Kidney tubule cell (primary cell): ENCODE data around the gene EIF1.
A peak's percentile ranks its signal among the peaks of the same experiment; 100 is the strongest.
"Not testable (repeated sequence)": the region's sequence is repeated elsewhere in the genome, so short reads cannot be mapped to it uniquely, and the experiment has no call there.

Experiments
- DNase-seq: peaks from one replicate; pipeline ENCODE4 v3.0.0-alpha.2; 2018; ENCODE audit warnings: low spot score

EIF1 gene

DNA sequence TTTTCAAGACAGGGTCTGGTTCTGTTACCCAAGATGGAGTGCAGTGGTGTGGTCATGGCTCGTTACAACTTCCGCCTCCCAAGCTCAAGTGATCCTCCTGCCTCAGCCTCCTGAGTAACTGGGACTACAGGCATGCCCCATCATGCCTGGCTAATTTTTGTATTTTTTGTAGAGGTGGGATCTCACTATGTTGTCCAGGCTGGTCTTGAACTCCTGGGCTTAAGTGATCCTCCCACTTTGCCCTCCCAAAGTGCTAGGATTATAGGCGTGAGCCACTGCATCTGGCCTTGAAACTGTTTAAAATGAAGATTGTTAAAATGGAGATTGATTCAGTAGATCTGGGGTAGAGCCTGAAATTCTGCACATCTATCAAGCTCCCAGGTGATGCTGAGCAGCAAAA, 12.2 kb downstream of the EIF1 start:
- DNase-seq, result not testable (repeated sequence)

DNA sequence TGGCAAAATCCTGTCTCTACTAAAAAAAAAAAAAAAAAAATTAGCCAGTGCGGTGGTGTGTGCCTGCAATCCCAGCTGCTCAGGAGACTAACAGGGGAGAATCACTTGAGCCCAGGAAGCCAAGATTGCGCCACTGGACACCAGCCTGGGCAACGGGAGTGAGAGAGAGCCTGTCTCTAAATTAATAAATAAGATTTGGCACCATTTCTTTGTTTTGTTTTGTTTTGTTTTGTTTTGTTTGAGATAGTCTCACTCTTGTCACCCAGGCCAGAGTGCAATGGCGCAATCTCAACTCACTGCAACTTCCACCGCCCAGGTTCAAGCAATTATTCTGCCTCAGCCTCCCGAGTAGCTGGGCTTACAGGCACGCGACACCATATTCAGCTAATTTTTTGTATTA, 14.0 kb downstream of the EIF1 start:
- DNase-seq, result no peak

DNA sequence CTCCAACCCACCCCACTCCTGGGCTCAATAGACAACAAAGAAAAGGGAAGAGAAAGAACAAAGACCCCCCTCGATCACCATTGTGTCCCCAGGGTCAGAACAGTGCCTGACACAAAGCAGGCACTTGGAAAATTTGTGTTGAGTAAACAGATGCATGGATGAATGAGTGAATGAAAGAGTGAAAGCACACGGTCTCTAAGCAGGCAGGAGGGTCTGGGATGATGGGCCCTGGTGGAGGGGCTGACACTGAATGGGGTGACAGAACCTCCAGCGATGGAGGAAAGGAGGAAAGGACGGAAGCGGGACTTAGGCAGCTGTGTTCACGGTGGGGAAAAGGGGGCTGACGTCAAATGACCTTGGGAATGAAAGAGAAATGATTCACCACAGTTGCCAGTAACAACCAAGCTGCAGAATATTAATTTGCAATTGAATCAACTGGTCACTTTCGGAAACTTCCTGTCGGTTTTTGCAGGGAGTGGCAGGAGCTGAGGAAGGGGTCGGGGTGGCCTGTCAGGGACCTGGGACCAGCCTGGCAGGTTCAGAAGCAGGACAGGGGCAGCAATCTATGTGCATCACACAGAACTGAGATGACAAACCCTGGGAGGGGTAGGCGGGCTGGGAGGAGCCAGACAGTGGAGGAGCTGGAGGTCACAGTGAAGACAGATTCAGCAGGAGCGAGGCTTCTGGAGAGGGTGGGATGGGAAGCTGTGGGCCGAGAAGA, 16.7 kb downstream of the EIF1 start:
- DNase-seq, result peak; percentile 30

DNA sequence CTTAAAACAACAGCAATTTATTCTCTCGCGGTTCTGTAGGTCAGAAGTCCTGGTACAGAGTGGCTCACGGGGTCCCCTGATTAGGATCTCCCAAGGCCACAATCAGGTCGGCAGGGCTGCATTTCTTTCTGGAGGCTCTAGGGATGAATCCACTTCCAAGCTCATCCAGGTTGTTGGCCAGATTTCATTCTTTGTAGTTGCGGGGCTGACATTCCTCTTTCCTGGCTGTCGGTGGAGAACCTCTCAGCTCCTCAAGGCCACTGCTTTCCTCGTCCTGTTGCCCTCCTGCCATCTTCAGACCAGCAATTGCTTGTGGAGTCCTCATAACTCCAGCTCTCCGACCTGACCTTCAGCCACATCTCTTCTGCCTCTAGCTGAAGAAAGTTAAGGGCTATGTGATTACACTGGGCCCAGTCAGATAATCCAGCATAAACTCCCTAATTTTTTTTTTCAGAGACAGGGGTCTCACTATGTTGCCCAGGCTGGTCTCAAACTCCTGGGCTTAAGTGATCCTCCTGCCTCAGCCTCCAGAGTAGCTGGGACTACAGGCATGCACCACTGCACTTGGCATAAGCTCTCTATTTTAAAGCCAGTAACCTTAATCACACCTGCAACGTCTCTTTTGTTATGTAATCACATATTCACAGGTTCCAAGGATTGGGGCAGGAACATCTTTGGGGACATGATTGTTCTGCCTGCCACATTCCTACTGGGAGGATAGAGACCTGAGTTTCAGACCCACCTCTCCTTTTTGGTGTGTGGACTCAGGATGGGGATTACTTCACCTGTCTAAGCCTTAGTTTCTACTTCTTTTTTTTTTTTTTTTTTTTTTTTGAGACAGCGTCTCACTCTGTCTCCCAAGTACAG, 19.4 kb downstream of the EIF1 start:
- no peak for DNase-seq

DNA sequence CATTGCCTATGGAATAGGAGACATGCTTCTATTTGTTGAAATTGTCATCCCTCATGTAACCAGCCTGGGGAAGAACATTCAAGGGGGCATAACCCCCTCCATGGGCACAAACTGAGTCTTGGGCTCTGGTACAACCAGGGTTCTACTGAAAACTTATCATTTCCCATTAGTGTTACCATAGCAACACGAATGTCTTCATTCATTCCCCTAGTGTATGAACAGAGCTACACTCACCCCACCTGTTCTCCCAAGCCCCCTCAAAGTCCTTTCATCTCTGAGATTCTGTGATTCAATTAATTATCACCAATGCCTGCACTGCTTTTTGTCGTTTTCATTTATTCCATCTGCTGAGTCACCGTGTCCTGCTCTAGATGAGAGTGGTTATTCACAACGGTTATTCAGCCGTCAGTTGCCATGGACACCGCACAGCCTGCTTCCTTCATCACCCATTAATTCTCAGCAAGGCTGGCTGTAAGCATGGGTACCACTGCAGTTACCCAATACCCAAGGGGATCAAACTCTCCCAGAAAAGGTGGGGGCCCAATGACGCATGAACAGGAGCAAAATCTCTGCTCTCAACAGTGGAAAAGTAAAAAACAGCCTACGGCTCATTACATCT, 21.9 kb downstream of the EIF1 start:
- DNase-seq, result peak; percentile 82

DNA sequence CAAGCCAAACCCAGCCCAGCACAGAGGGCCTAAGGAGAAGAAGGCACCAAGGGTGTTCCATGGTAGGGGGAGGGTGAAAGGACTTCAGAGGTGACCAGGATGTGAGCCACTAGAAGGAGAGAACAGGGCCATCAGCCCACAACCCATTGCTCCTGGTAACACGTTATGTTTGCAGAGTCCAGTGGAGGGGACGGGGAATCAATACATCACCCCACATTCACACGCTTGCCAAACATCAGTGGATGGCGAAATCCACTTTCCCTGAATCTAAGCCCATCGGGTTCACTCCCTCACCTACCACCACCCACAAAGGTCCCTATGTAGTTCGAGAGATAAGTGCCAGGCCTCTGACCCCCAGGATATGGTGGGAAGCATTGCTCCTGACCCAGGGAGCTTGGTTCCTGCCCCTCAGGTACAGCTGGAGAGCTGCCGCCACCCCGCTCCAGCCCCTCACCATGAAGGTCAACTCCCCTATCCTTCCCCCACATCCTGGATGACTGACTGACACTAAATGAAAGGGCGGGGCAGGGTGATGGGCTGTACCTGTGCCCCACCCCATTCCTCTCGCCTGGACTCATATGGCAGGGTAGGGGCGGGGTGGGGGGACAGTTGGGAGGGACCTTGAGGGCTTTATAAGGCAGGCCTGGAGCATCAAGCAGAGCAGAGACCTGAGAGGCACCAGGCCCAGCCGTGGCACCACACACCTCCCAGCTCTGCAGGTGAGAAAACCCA, 23.1 kb downstream of the EIF1 start, which contains the start of gene GAST:
TSS of gene GAST (plus strand) at position 663 of the 732 bp plus-strand sequence. CDS start 3,106 bp downstream, outside the sequence.
- no peak for DNase-seq

DNA sequence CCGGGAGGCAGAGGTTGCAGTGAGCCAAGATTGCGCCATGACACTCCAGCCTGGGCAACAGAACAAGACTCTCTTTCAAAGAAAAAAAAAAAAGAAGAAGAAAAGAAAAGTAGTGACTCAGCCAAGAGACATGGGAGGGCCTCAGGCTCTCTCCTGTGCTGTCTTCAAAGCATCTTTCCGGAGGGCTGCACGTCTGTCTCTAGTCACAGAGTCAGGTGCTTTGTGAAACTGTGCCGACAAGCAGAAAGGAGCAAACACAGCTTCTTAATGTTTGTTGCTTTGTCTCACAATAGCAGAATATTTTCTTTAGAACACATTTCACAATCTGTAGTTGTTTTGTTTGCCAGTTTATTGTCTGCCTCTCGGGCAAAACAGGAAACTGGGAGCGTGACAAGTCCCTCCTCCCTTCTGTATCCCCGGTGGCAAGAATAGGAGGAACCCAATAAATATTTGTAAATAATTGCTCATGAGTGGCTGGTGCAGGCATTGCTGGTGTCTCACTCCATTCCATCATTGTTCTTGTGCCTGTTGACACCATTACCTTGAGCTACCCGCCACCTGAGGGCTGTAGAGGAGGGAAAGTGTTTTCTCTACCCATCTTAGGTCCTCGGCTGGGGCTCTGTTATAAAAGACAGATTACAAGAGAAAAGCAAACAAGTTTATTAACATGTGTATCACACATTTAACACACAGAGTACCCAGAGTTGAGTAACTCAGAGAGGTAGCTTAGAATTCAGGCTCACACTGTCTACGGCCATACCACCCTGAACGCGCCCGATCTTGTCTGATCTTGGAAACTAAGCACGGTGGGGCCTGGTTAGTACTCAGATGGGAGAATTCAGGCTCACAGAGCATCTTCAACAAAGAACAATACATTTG, 29.0 kb downstream of the EIF1 start:
- peak; percentile 39 for DNase-seq

DNA sequence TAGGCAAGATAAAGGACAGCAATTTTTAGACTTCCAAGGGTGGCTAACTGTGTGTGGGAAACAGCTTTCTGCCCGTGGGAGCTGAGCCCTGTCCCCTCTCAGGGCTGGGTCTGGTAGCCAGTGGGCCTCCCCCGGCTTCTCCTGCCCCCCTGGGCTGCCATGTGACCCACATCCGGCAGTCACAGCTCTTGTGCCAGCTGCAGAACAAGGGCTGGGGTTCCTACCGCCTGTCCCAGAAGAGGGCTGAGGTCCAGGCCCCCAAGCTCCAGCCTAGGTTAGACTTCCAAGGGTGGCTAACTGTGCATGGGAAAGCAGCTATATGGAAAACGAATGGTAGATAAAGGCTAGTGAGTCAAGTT, 29.6 kb downstream of the EIF1 start:
- DNase-seq, result no peak

DNA sequence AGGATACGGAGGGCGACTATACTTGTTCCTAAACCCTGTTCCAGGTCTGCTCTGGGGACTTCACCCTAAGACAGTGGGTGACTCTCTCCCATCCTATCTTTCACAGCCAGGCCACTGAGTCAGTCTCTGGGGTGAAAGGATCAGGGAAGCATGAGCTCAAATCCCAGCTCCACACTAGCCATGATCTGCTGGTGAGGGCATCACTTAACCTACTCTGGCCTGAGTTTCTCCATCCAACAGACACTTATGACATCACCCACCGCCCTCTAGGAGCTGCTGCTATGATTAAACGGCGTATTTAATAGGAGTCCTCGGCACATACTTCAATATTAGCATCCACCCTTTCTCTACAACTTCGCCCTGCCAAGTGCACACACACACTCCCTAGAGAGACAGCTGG, 33.5 kb downstream of the EIF1 start:
- no peak for DNase-seq

DNA sequence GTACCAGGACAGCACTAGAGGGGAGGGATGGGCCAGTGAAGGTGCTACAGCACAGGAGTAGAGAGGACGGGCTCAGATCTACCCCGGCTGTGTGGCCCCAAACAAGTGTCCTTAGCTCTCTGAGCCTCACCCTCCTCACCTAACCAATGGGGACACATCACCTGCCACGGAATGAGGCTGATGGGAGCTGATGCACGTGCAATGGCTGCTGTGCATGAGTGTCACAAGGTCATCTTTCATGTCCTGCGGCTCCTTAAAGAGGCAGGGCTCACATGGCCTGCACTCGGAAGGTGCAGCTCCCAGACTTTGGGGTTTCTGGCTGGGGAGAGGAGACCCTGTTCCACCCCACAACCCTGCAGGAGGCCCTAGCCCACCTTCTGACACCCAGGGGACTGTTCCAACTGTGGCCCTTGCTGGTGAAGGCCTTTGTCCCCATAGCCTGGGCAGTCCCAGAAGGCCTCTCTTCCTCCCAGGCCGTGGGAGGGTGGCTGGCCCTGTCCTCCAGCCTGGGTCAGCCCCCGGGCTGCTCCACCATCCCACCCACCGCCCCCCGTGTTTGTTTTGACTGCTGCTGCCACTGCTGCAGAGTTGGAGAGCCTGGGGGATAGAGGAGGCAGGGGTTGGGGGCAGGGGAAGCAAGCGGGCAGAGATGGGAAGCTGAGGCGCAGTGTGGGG, 35.3 kb downstream of the EIF1 start:
- DNase-seq, result no peak

DNA sequence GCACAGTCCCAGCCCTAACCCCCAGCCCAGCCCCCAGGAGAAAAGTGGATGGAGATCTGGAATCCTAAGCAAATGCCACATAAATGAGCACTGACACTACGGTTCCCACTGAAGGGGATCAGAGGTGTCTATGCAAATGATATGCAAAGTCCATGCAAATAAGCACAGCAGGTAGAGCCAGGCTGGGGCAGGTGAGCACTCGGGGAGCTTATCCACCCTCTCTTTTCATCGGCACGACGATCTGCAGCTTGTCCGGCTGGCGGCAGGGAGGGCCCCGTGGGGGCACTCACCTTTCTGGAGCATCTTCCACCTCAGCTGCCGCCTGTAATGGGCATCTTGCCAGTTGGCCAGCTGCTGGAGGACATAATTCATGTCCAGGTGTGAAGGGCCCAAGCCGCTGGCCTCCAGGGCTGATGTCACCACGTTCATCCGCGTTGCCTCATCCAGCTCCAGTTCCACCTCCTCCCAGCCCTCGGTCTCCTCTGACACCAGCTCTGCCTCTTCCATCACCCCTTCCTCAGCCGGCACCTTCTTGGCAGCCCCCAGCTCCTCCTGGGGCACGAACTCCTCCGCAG, 35.9 kb downstream of the EIF1 start:
- no peak for DNase-seq

DNA sequence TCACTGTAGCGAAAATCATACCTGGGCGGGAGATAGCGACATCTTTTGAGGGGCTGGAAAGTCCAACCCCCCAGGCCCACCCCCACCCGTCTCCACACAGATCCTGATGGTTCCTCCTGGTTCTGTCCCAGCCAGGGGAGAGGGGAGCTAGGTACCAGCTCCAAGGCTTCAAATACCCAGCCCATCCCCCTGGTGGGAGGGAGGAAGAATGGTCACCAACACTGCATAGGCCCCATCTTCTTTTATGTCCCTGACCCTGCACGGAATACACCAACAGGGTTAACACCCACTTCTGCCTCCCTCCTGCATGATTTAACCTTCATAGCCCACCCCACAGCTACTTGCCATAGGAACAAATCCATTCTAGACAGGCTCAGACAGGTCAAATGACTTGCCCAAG, 36.4 kb downstream of the EIF1 start:
- DNase-seq, result no peak

DNA sequence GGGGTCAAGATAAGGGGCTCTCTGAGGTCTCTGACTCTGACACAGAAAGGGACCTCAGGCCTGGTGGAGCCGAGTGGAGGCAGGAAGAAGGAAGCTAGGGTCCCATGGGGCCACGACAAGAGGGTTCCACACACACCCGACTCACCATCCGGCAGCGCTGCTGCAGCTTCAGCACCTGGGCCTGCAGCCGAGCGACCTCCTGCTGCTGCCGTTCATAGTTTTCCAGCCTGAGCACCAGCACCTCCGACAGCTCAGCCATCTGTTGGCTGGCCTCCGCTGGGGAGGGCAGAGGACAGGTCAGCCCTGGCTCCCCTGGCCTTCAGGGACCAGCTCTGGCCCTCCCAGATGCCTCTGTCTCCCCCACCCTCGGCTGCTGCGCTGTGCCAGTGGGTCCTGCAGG, 39.4 kb downstream of the EIF1 start:
- no peak for DNase-seq

DNA sequence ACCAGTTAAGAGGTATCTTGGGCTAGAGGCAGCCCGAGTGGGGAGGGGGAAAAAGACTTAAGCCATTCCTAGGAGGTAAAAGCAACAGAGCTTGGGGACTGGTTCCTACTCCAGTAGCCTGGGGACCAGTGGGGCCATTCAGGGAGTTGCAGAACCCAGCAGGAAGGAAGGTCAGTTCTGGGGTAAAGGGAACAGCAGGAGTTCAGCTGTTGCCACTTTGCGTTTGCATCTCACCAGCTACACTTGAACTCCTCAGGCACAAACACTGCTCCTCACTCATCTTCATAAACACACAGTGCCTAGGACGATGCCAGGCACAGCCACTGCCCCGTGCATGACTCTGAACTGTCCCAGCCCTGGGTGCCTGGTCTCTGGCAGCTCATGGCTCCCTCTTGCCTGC, 41.8 kb downstream of the EIF1 start:
- no peak for DNase-seq

DNA sequence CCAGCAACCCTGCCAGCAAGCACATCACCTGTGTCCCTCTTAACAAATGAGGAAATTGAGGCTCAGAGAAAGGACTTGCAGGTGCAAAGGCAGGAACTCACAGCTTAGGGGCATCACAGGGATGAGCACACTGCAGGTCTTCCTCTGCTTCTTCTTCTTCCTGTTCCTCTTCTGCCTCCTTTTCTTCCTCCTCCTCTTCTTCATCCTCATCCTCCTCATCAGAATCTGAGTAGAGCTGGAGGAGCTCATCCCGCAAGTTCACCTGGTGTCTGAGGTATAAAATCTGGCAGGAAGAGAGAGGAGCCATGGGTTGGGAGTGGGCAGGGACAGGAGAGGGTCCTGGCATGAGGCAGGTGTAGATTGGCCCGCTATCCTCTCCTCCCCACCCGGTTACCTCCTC, 43.2 kb downstream of the EIF1 start:
- DNase-seq, result no peak

DNA sequence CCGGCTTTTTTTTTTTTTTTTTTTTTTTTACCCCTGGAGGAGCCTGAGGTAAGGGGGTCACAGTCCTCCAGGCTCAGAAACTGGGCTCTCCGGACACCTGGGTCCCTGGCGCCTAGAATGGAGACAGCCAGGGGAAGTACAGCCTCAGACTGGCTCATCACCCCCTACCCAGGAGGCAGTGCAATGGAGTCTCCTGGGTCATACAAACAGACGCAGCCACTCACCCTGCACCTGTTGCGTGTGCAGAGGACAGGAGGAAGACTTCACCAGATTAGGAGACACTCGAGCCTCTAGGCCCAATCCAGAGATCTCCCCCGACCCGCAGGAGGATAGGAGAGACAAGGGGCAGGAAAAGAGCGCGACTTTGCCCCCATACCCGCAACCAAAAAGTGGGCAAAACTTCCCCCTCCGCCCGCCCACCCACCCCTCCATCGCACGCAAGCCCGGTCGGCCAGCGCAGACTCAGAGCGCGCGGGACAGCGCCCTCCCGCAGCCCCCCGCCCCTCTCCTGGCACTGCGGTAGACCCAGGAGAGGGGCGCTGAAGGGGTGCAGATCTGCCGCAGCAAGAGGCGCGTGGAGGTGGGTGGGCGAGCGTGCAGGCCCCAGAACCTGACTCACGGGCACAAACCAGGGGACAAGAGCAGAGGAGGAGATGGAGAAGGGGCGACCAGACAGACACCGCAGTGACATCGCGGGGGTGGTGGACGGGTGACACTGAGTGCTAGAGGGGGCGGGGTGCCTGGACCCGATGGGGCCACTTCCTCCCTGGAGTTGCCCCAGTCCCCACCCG, 44.9 kb downstream of the EIF1 start:
- DNase-seq, result no peak

DNA sequence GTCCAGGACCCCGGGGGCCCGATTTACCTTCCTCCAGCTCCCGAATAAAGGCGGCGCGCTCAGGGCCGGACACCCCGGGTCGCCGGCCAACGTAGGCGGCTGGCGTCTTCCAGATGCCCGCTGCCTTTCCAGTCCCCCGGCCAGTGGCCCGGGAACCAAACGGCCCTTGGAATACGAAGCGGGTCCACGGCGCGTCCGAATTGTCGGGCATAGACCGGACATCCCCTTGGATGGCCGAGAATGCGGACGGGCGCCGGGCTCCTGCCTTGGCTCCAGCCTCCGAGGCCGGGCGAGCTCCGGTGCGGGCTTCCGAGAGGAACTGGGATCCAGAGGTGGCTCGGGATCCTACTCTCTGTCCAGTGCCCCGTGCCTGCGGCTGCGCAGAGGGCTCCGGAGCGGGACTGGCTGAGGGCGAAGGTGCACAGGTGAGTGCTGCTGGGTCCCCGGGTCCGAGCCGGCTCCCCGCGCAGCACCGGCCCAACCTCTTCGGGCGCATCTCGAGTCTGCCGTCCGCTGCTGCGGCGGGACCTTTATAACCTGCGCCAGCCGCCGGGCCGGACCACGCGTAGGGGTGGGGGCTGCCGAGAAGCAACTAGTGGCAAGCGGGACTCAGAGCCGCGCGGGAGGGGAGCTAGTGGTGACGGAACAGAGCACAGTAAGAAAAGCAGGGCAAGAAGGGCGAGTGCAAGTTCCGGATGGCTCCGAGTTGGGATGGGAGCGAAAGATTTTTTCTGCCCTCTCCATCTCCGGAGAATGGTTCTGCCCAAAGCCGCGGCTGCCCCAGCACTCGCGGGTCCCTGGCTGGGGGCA, 45.7 kb downstream of the EIF1 start, which contains the start of gene HAP1:
TSS of gene HAP1 (minus strand) at position 505 of the 810 bp plus-strand sequence. CDS start at position 496, 9 bp downstream.
- peak; percentile 44 for DNase-seq

DNA sequence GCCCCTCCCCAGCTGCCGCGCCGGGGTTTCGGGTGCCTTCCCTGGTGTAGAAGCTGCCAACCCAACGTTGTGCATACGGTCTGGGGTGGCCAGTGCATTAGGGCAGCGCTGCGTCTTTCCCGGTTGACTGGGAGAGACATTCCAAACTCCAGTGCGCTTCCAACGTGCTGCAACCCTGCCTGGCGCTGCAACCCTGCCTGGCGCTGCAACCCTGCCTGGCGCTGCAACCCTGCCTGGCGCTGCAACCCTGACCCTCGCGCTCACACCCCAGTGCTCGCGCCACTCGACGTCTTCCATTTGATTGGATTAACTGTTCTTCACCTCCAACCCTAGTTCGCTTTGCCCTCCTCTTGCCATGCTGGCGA, 46.2 kb downstream of the EIF1 start:
- no peak for DNase-seq

DNA sequence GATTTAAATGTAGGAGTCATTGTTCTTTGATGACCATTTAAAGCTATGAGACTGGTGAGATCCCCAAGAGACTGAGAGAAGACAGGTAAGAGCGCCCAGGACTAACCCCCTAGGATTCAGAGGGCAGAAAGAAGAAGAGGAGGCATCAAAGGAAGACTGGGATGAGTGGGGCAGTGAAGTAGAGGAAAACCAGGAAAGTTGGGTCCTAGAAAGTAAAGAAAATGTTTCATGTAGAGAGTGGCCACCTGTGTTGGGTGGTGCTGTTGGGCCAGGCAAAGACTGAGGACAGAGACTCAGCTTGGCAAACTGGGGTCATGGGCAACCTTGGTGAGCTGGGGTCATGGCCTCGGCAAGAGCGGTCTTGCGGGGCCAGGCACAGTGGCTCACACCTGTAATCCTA, 47.1 kb downstream of the EIF1 start:
- no peak for DNase-seq
